K562 (cell line): ENCODE data around the gene BRD3. TPM values are rescaled to one million over a fixed set of nuclear protein-coding genes. Genes with fewer than 3 reads are reported as not detected.

Source experiments
- ATAC-seq: fragments of 200-7000 bp; cut with Tn5 transposase; 3 replicates; pipeline ENCODE4 v1.9.1; 2020; ENCODE audit warnings: moderate library complexity
- BruUV-seq: library from RNA; stranded (reverse); fragments of 400-500 nt; replicated peaks from 2 replicates; lab custom pipeline; 2021; lab: Mats Ljungman, UMichigan
- CTCF ChIA-PET: fragments of 300-600 bp; formaldehyde crosslinking; extraction: SDS; loops from one replicate; lab custom pipeline; 2021; ENCODE audit warnings: low intra/inter-chr PET ratio; lab: Yijun Ruan, JAX
- POLR2A ChIA-PET: fragments of 300-600, 350-650 bp; sonication (Branson Sonifier 250); formaldehyde crosslinking; extraction: SDS; loops from one replicate; lab custom pipeline; 2021; ENCODE audit warnings: antibody characterized with exemption, inconsistent platforms; lab: Yijun Ruan, JAX
- DNase-seq, 4 experiments: peaks; one replicate each; pipeline versions ENCODE4 v3.0.0 to v3.0.0-alpha.2; 2011 to 2018; ENCODE audit warnings: low spot score in 3 of 4, mixed read lengths in 3 of 4; ENCODE audit errors: extremely low read depth in 1 of 4
- FAIRE-seq: peaks from 2 replicates; lab custom pipeline; 2011; peaks lifted over from hg19 to GRCh38; lab: Jason Lieb, UNC
- H2AFZ ChIP-seq: 2 replicates; pipeline ENCODE4 v1.6.0; 2011; ENCODE audit warnings: low read depth, low read length, control low read depth, inconsistent platforms
- H3K27ac ChIP-seq: fragments of 200-600 bp; 3 replicates; pipeline ENCODE4 v1.8.0; 2011; ENCODE audit warnings: low read depth, mild to moderate bottlenecking, control low read depth, inconsistent platforms, low read length, moderate library complexity, mixed read lengths; ENCODE audit errors: extremely low read depth
- H3K27me3 ChIP-seq, 2 experiments: fragments of 300-600 bp in 1 of 2; 2 replicates in 1 of 2; 3 replicates in 1 of 2; pipeline versions ENCODE4 v1.6.0 to v1.8.0; 2011; ENCODE audit warnings: inconsistent platforms in 2 of 2, low read length in 2 of 2, mild to moderate bottlenecking in 1 of 2, mixed read lengths in 1 of 2, moderate library complexity in 1 of 2; ENCODE audit not compliant: control insufficient read depth in 2 of 2, insufficient read depth in 2 of 2
- H3K36me3 ChIP-seq: fragments of 300-600 bp; 3 replicates; pipeline ENCODE4 v1.8.0; 2011; ENCODE audit warnings: mild to moderate bottlenecking, low read length, inconsistent platforms; ENCODE audit not compliant: control insufficient read depth, insufficient read depth
- H3K4me1 ChIP-seq, 2 experiments: fragments of 200-600 bp in 1 of 2; replicated peaks in 1 of 2; 2 replicates in 1 of 2; 3 replicates in 1 of 2; pipeline versions ENCODE4 v1.5.1 to v1.8.0; 2011; ENCODE audit warnings: inconsistent platforms in 2 of 2, low read length in 2 of 2, mild to moderate bottlenecking in 1 of 2, mixed read lengths in 1 of 2, moderate library complexity in 1 of 2; ENCODE audit not compliant: control insufficient read depth in 2 of 2, insufficient read depth in 2 of 2
- H3K4me2 ChIP-seq: 2 replicates; pipeline ENCODE4 v1.6.1; 2011; ENCODE audit warnings: low read length, control low read depth, inconsistent platforms, mixed read lengths; ENCODE audit not compliant: insufficient read depth
- H3K4me3 ChIP-seq: fragments of 200-600 bp; sonication (generic), shearing (Covaris generic); 2 replicates; pipeline ENCODE4 v1.5.1; 2016; ENCODE audit warnings: control low read depth, inconsistent platforms
- H3K79me2 ChIP-seq: fragments of 200-600 bp; 3 replicates; pipeline ENCODE4 v1.8.0; 2011; ENCODE audit warnings: low read length, inconsistent platforms; ENCODE audit not compliant: control insufficient read depth, insufficient read depth
- H3K9ac ChIP-seq, 2 experiments: 2 replicates each; pipeline versions ENCODE4 v1.6.0 to v1.6.1; 2011; ENCODE audit warnings: low read depth in 2 of 2, low read length in 2 of 2, control low read depth in 1 of 2, inconsistent platforms in 1 of 2, mild to moderate bottlenecking in 1 of 2, mixed read lengths in 1 of 2; ENCODE audit not compliant: insufficient read depth in 1 of 2
- H3K9me1 ChIP-seq: one replicate; pipeline ENCODE4 v1.6.0; 2011; ENCODE audit warnings: inconsistent platforms, mild to moderate bottlenecking, low read length, moderate library complexity; ENCODE audit not compliant: control insufficient read depth, insufficient read depth
- H3K9me3 ChIP-seq: replicated peaks from 2 replicates; pipeline ENCODE4 v1.5.1; 2011; ENCODE audit warnings: low read depth, low read length, inconsistent platforms; ENCODE audit not compliant: control insufficient read depth, insufficient read depth
- H4K20me1 ChIP-seq: replicated peaks from 2 replicates; pipeline ENCODE4 v1.6.1; 2011; ENCODE audit warnings: low read length, inconsistent platforms, mixed read lengths; ENCODE audit not compliant: control insufficient read depth, insufficient read depth
- NRF1 ChIP-seq, 2 experiments: fragments of 450-650 bp; IDR thresholded peaks in 1 of 2; conservative IDR thresholded peaks in 1 of 2; 2 replicates each; pipeline ENCODE4 v1.6.1; 2014; ENCODE audit warnings: mild to moderate bottlenecking in 2 of 2
- SIN3A ChIP-seq, 2 experiments: fragments of 150-350 bp in 1 of 2; IDR thresholded peaks; 2 replicates each; pipeline ENCODE4 v1.6.1; 2011 to 2016; ENCODE audit warnings: borderline replicate concordance in 2 of 2, low read depth in 2 of 2, low read length in 2 of 2, mild to moderate bottlenecking in 2 of 2, moderate library complexity in 2 of 2; ENCODE audit not compliant: control insufficient read depth in 1 of 2
- U2AF2 ChIP-seq: fragments of 200-400 bp; formaldehyde crosslinking; optimal IDR thresholded peaks from 2 replicates; pipeline ENCODE3; 2017; ENCODE audit warnings: low read depth, mild to moderate bottlenecking, low read length
- ZNF134 ChIP-seq: fragments of 250-450 bp; sonication (Bioruptor Pico); conservative IDR thresholded peaks from 2 replicates; pipeline ENCODE4 v1.4.0; 2020
- ZNF551 ChIP-seq: fragments of 250-450 bp; sonication (Bioruptor Pico); IDR thresholded peaks from 2 replicates; pipeline ENCODE4 v1.5.0; 2021; ENCODE audit warnings: mild to moderate bottlenecking, moderate library complexity
- WGBS: fragments of 100-300 bp; shearing (Covaris generic); methylation state at CpG from one replicate; pipeline ENCODE4 v1.1.6; 2016; ENCODE audit warnings: low coverage, mixed read lengths; ENCODE audit not compliant: insufficient coverage; ENCODE audit errors: missing lambda C conversion rate; 5-methylcytosine and 5-hydroxymethylcytosine counted together
- in situ Hi-C: fragments of 300-500 bp; cut with MboI; formaldehyde crosslinking; loops from 4 replicates; pipeline ENCODE4 v1.15.0; 2018; ENCODE audit warnings: inconsistent platforms, mixed read lengths
- intact Hi-C: fragments of 100-400 bp; cut with micrococcal nuclease; formaldehyde crosslinking; loops from 2 replicates; pipeline ENCODE4 v1.14.2; 2022
- polyA plus RNA-seq, 8 experiments: library from polyadenylated mRNA; depleted of rRNA in 4 of 8; stranded (reverse) in 5 of 8; unstranded in 3 of 8; fragments of >200 nt; fragmentation: Nextera tagmentation in 2 of 8; fragmentation: Illumina TruSeq in 1 of 8; extraction: Ambion mirVana in 2 of 8; extraction: Trizol in 1 of 8; gene quantifications; 2 replicates each; pipeline versions ENCODE4 v1.2.1 to v1.2.3, GENCODE V29; 2011 to 2014; ENCODE audit warnings: inconsistent platforms in 1 of 8, missing spikeins in 1 of 8
- total RNA-seq, 7 experiments: library from RNA; depleted of rRNA in 6 of 7; stranded (reverse); fragments of >200 nt in 6 of 7; fragmentation: Illumina TruSeq in 2 of 7; extraction: Trizol in 2 of 7; gene quantifications; 2 replicates each; pipeline versions ENCODE4 v1.2.1 to v1.2.3, GENCODE V29; 2011 to 2021; ENCODE audit warnings: low replicate concordance in 1 of 7
- TF ChIP-seq, protein P1 (sequence below): fragments of 450-650 bp; formaldehyde crosslinking; IDR thresholded peaks from 2 replicates; pipeline ENCODE4 v1.4.0; 2022; ENCODE audit warnings: missing genetic modification characterization
- TF ChIP-seq, protein P2 (sequence below): fragments of 450-650 bp; formaldehyde crosslinking; IDR thresholded peaks from 2 replicates; pipeline ENCODE4 v1.4.0; 2022; ENCODE audit warnings: mild to moderate bottlenecking, moderate library complexity

BRD3 gene
- total and polyA plus RNA-seq, 9 of the 15 experiments (the other 6 are each of a cell fraction or from before 2014, with no cell fraction given), result 0.82 to 37.1 (median 4.2) TPM

DNA sequence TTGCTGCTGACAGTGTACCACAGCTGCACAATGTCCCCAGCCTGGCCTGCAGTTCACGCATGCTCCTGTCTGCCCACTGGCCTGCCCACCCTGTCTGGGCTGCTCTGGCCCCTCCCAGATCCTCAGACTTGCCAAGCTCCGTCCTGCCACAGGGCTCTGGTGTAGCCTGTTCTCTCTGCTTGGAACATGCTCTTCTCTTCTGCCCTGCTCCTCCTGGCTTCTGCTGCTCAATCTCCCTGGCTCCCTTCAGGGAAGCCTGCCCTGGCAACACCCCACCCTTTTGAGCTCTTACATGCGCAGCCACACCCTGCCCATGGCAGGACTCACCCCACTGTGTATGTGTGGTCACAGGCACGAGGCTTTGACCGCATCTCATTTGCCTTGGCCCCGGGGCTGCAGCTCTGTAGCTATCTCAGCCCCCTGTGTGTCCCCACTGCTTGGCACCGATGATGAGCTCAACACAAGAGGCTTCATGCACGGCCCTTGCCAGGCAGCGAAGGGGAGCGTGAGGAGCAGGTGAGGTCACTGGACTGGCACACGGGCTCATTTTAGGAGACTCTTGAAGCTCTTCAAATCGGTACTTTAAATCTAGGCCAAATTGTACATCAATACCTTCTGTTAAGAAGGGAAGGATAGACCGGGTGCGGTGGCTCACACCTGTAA lies 20.4 kb upstream of the BRD3 start:
- H3K79me2 ChIP-seq, result no peaks in the 10 kb centered on the region
- peaks cover 24 to 28% of the 10 kb centered on the region in 2 experiments; a peak in 4 of 5 replicates for H3K27me3 ChIP-seq
- H4K20me1 ChIP-seq, result no peaks in the 10 kb centered on the region
- H2AFZ ChIP-seq, result no peak overlapping the region
- no peak overlapping the region for H3K4me3 ChIP-seq
- no peaks in the 10 kb centered on the region for H3K9me1 ChIP-seq
- ChIA-PET CTCF (no interaction called here), POLR2A (interaction anchor here (1.3 kb wide), 1 partner anchor 21 kb away, joined by 3 read pairs; no protein-coding TSS in a partner anchor)
- DNase-seq (no peak), FAIRE-seq (no peak), ATAC-seq (peak; percentile 49; the same call in 2 of the 3 replicates)
- H3K27ac ChIP-seq, result no peak overlapping the region
- H3K4me2 ChIP-seq, result no peak overlapping the region
- TF ChIP-seq, protein P1, sequence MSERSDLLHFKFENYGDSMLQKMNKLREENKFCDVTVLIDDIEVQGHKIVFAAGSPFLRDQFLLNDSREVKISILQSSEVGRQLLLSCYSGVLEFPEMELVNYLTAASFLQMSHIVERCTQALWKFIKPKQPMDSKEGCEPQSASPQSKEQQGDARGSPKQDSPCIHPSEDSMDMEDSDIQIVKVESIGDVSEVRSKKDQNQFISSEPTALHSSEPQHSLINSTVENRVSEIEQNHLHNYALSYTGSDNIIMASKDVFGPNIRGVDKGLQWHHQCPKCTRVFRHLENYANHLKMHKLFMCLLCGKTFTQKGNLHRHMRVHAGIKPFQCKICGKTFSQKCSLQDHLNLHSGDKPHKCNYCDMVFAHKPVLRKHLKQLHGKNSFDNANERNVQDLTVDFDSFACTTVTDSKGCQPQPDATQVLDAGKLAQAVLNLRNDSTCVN, result no peak
- TF ChIP-seq U2AF2 (no peak), NRF1 (conservative IDR thresholded peaks at IDR 0.05 in 1 of 2, IDR thresholded peaks at IDR 0.05 in 1 of 2) (peak; percentile 52 to 63), ZNF134 (CRISPR knock-in tag) (no peak), ZNF551 (no peak), SIN3A (IDR thresholded peaks at IDR 0.05; ENCODE audit: borderline replicate concordance in 2 of 2, control insufficient read depth in 1 of 2, low read depth in 2 of 2, low read length in 2 of 2) (no peak)
- TF ChIP-seq, protein P2, sequence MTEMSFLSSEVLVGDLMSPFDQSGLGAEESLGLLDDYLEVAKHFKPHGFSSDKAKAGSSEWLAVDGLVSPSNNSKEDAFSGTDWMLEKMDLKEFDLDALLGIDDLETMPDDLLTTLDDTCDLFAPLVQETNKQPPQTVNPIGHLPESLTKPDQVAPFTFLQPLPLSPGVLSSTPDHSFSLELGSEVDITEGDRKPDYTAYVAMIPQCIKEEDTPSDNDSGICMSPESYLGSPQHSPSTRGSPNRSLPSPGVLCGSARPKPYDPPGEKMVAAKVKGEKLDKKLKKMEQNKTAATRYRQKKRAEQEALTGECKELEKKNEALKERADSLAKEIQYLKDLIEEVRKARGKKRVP (CRISPR knock-in tag), result no peak
- H3K9me3 ChIP-seq, result no peaks in the 10 kb centered on the region
- in situ Hi-C loops (no loop called here), intact Hi-C loops (no loop called here)
- WGBS, result 5% methylated on average over 14 of the region's 14 CpGs
- H3K9ac ChIP-seq, result no peak overlapping the region; a peak in 1 of 4 replicates
- BruUV-seq, result no TSS peak
- H3K4me1 ChIP-seq, result 0 out of 5 replicates have a peak, but pooled peaks cover 0 to 5% of the 10 kb centered on the region in 2 experiments
- H3K36me3 ChIP-seq, result no peaks in the 10 kb centered on the region
